BE2C (cell line): ENCODE data around the gene STXBP4.
A peak's percentile ranks its signal among the peaks of the same experiment; 100 is the strongest.

Experiments used
- DNase-seq: peaks from one replicate; pipeline ENCODE4 v3.0.0-alpha.2; 2020
- H3K27me3 ChIP-seq: fragments of 250-450 bp; sonication (Bioruptor Pico); 2 replicates; pipeline ENCODE4 v1.5.1; 2020; ENCODE audit warnings: mild to moderate bottlenecking
- H3K36me3 ChIP-seq: fragments of 250-450 bp; sonication (Bioruptor Pico); 2 replicates; pipeline ENCODE4 v1.5.1; 2020; ENCODE audit warnings: mild to moderate bottlenecking
- H3K4me1 ChIP-seq: fragments of 250-450 bp; sonication (Bioruptor Pico); 2 replicates; pipeline ENCODE4 v1.5.1; 2020
- H3K4me3 ChIP-seq: 2 replicates; pipeline ENCODE4 v1.5.1; 2011; ENCODE audit warnings: low read depth, low read length
- H3K9me3 ChIP-seq: fragments of 250-450 bp; sonication (Bioruptor Pico); 2 replicates; pipeline ENCODE4 v1.5.1; 2020
- CTCF ChIP-seq: IDR thresholded peaks from 2 replicates; pipeline ENCODE4 v1.5.1; 2012; ENCODE audit warnings: mild to moderate bottlenecking, low read depth, low read length

The STXBP4 gene

GRCh38 chr17:55038291-55038690, 69.7 kb downstream of the STXBP4 start:
- Histone ChIP-seq H3K4me1 (no peaks in the 10 kb centered on the region), H3K27me3 (no peaks in the 10 kb centered on the region), H3K36me3 (no peaks in the 10 kb centered on the region), H3K4me3 (no peak overlapping the region), H3K9me3 (no peaks in the 10 kb centered on the region)
- no peak for TF ChIP-seq CTCF
- DNase-seq: no peak

- Histone ChIP-seq H3K4me1 (no peaks in the 10 kb centered on the region), H3K27me3 (no peaks in the 10 kb centered on the region), H3K36me3 (peaks cover 4% of the 10 kb centered on the region; the same call in 1 of the 2 replicates), H3K4me3 (no peak overlapping the region), H3K9me3 (no peaks in the 10 kb centered on the region)
- TF ChIP-seq CTCF: no peak
- no peak for DNase-seq
These were observed 72.0 kb downstream of the STXBP4 start for GRCh38 chr17:55040611-55041010.

GRCh38 chr17:55053855-55054254, 85.3 kb downstream of the STXBP4 start:
- H3K4me1 ChIP-seq: no peaks in the 10 kb centered on the region
- H3K4me3 ChIP-seq: no peak overlapping the region
- H3K27me3 ChIP-seq: no peaks in the 10 kb centered on the region
- no peaks in the 10 kb centered on the region for H3K9me3 ChIP-seq
- DNase-seq: no peak
- no peaks in the 10 kb centered on the region for H3K36me3 ChIP-seq
- TF ChIP-seq CTCF: peak; percentile 21; the same call in 1 of the 2 replicates

- TF ChIP-seq CTCF: no peak
- Histone ChIP-seq H3K36me3 (no peaks in the 10 kb centered on the region), H3K9me3 (no peaks in the 10 kb centered on the region), H3K27me3 (no peaks in the 10 kb centered on the region), H3K4me3 (no peak overlapping the region), H3K4me1 (no peaks in the 10 kb centered on the region)
- DNase-seq: no peak
These were observed 85.9 kb downstream of the STXBP4 start for GRCh38 chr17:55054429-55054828.

GRCh38 chr17:55056526-55056925, 88.0 kb downstream of the STXBP4 start:
- DNase-seq: peak; percentile 14
- no peak overlapping the region for H3K4me3 ChIP-seq

GRCh38 chr17:55057184-55057583, 88.6 kb downstream of the STXBP4 start:
- Histone ChIP-seq H3K9me3 (no peaks in the 10 kb centered on the region), H3K27me3 (no peaks in the 10 kb centered on the region)
- TF ChIP-seq CTCF: no peak

More at GRCh38 chr17:55056526-55056925, 88.0 kb downstream of the STXBP4 start:
- Histone ChIP-seq H3K9me3 (no peaks in the 10 kb centered on the region), H3K36me3 (no peaks in the 10 kb centered on the region), H3K4me1 (no peaks in the 10 kb centered on the region), H3K27me3 (no peaks in the 10 kb centered on the region)
- no peak for TF ChIP-seq CTCF

More at GRCh38 chr17:55057184-55057583, 88.6 kb downstream of the STXBP4 start:
- Histone ChIP-seq H3K4me3 (no peak overlapping the region), H3K4me1 (no peaks in the 10 kb centered on the region), H3K36me3 (no peaks in the 10 kb centered on the region)
- no peak for DNase-seq
